CMK (cell line): Measurements from ENCODE around the gene NTRK2.

Source experiments
- DNase-seq: peaks from one replicate; pipeline ENCODE4 v3.0.0-alpha.2; 2010; ENCODE audit warnings: low read depth

The NTRK2 gene

DNA sequence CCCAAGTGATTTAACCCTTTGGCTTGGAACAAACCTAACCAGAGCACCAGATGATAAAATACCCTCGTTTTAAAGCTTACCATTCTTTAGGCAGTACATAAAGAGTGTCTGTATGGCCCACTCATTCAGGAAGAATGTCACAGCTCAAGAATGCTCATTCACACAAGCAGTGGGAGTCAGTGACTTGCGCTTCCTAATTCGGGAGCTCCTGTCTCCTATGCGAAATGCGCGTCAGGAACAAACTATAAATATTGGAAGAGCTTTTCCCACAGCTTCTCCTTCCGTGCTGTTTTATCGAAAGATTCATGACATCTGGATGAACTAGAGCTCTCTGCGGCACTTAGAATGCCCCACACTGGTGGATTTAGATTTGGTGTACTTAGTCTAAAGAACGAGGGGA, 66.6 kb downstream of the NTRK2 start:
- no peak for DNase-seq

DNA sequence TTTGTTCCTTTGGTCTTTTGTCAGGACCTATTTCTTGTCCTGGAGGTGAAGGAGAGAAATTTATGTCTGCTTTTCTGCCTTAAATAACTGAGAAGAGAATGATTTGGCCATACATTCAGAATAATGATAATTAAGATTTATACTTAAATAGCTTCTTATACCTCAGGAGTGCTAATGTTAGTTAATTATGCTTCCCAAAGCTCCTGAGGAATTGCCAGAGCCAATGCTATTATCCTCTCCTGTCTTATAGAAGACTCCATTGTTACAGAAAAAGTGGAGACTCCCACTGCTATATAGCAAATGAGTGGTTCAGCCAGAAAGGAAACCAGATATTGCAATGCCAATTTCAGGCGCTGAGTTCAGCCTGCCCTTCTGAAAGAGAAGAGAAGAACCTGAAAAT, 67.0 kb downstream of the NTRK2 start:
- DNase-seq, result no peak

DNA sequence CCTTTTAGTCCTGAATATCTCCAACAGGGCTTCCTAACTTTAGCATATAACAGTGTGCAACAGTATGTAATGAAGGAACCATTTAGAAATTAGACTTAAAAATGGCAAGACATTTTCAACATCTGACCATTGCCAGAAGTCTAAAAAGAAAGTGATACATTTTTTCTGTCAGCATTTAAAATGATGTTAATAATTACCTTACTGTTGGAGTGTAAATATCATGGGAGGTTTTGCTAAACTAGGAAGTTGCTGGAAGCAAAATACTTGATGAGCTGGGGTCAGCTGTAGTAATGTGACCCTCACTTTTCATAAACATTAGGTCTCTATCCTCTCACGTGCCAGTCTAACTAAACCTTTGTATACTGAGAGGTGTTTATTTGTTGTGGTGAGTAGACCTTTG, 68.8 kb downstream of the NTRK2 start:
- no peak for DNase-seq

DNA sequence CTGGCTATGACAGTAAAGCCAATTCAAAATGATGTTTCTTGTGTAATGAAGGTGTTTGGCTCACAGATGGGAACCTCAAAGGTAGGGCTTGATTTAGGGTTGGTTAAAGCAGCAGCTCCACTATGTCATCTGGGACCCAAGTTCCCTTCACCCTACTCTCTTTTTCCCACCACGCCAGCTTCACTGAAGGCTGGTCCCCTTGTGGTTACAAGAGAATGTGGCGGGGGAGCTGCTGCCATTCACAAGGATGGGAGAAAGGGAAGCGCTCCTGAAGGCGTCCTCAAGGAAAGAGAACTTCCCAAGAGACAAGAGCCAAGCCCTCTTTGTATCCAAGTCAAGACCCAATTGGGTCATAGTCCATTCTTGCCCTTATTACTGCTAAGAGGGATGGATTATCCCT, 72.7 kb downstream of the NTRK2 start:
- no peak for DNase-seq

DNA sequence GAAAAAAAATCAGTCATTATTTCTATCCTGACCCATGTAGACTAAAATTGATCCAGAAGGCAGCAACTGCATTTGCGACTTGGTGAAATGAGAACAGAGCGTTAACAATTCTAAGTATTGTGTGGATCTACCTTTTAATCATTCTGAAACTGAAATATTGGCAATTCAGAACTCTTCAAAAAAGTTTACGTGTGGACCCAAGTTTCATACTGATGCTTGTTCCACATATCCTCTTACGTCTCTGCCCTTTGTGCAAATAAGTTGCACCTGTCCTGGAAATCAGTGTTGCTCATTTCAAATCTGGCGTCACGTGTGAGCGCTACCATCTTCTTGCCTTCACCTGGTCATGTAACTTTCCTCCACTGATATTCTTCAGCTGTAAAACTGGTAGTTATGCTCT, 74.7 kb downstream of the NTRK2 start:
- DNase-seq, result no peak

DNA sequence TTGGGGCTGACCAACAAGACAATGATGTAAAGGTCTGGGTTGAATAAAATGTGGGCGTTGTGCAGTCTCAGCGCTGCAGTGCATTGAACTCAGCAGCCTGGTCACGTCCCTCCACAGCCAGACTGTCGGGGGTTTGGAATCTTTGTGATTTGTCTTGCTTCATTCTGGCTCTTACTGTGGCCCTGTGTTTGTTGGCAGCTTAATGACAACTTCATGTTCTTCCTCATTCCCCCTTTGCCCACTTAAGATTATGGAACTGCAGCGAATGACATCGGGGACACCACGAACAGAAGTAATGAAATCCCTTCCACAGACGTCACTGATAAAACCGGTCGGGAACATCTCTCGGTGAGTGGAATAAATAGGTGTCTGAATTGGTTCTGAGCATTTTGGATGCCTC, 75.2 kb downstream of the NTRK2 start:
- DNase-seq, result no peak

DNA sequence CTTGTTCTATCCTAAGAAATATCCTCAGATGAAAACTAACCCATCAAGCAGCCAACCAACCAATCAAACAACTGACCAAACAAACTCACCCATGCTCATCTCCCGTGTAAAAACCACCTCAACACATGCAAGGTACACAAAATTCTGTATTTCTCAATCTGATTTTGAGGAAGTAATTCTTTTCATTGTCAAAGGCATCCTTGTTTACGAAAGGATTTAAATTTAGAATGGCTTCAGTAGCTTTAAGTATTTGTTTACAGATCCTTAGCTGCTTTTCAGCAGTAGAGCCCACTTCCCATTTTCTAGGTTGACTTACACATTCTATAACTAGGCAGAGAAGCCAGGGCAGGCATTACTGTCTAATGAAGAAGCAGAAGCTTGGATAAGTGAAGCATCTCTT, 78.6 kb downstream of the NTRK2 start:
- no peak for DNase-seq

DNA sequence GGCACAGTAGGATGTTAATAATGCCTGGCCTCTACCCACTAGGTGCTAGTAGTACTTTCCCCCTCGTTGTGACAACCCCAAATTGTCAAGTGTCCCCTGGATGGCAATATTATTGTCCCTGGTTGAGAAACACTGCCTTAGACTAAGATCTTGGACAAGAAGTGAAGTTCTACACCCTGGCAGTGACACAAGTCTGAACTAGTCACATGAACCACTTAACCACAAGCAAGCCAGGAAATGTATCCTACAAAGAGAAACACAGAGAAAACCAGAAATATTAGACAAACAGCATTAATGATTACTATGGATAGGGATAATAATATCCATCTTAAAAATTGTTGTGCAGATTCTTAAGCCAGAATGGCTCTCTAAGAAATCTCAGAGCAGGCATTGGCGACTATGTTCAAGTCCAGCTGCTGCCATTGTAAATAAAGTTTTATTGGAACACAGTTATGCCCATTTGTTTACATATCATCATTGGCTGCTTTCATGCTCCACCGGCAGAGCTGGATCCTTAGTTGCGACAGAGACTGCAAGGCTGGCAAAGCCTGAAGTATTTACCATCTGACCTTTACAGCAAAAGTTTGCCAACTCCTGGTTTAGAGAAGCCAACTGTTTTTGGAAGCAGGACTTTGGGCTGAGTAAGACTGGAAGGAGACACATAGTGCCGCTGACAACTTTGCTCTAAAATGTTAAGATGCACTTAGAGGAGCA, 80.8 kb downstream of the NTRK2 start:
- DNase-seq, result no peak

DNA sequence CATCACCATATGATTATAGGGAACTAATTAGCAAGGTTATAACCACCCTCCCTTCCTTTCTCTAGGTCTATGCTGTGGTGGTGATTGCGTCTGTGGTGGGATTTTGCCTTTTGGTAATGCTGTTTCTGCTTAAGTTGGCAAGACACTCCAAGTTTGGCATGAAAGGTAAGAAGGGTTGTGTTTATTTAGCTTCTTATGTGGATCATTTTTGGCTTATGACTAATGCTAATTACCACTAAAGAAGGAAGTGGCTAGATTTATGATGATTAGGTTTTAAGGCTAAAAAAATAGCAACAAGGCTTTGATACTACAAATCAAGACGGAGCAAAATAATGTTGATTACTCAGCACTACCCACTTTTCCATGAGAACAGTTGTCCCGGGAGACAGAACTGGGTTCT, 82.4 kb downstream of the NTRK2 start:
- no peak for DNase-seq

DNA sequence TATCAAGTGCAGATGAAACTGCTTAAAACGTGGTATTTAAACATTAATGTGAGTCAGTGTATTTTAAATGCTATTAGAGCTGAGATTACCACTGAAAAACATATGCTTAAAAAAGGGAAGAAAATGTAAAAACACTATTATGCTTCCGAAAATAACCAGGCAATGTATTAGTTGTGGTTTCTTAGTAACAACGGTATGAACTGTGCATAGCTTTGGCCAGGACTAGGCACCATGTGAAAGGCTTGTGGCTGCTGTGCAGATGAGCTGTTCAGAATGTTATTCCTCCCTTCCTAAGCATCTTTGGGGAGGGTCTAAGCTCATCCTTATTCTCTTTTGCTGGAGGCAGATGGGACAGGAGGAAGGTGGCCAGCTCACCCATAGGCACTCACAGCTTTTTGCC, 84.9 kb downstream of the NTRK2 start:
- no peak for DNase-seq

DNA sequence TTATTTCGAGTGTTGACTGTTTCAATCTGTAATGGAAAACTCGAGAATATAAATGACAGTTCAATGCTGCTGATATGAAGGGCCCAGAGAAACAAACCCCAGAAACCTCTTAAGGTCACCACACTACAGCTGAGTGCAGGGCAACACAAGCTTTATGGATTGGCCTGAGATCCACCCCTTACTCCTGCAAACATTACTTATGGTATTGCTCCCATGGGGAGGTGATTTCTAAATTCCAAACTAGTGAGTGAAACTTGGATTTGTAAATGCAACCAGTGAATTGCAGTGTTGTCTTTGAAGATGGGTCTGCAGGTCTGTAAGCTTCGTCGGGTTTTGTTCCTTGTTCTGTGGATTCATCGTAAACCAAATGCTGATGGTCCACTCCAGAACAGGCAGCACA, 85.4 kb downstream of the NTRK2 start:
- DNase-seq, result no peak

DNA sequence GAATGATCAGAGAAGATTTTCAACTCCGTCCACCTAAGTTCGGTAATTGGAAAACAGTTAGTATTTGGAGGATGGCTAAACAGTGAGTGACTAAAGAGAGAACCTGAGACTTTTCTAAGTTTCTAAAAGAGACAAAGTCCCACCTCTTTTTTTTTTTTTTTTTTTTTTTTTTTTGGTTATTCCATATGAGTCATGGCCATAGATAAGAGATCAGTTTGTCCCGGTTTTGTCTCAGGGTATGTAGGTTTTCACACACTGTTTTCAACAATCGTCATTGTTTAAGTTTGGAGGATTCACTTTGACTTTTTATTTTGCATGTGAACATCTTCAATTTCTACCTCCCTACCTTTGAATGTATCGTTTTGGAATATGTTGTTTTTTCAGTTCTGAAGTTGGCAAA, 85.9 kb downstream of the NTRK2 start:
- DNase-seq, result no peak

DNA sequence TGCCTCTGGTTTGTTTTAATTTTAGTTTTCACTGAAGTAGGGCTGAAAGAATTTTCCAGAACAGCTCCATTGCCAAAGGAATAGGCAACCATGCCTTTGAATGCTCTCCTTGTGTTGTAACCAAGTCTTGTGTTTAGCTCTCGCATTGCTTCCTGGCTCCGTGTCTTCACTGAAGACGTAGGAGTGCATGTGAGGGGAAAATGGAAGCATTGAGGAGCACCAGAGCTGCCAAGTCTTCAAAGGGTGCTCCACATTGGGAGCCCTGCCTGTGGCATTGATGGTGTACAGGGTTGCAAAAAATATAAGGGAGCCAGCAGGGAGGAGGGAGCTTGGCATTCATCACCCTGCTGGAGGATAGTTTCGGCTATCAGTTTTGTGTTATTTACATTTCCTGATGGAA, 86.6 kb downstream of the NTRK2 start:
- DNase-seq, result no peak

DNA sequence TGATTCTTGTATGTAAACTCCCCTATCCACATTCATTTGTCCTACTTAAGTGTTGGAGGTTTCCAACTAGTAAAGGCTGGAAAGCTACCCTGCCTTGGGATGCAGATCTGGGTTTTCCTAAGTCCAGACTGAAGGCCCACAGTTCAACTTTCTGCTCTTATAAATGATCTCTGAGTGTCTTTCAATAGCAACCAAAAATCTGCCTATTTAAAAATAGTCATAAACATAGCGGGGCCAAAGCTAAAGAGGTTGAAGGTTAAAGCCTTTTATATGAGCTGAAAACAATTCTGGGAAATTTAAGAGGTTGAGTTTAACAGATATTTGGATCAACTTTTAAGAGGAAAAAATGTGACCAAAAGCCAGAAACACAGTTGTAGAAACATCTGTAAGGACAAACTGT, 87.2 kb downstream of the NTRK2 start:
- no peak for DNase-seq

DNA sequence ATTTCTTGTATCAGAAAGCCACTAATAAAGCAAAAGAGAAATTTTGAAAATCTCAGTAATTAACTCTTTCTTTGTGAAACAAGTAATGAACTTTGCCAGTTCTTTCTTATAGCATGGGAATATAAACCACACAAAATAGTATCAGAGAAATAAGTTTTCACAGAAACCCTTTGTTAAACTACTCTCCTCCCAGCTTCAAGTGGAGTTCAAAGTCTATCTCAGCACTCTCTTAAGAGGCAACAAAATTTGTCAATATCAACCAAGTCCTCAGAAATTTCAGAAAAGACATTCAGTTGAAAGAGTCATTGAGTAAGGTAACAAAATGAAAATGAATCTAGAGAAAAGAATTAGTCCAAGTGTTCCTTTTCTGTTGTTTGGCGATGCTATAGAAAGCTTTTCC, 89.3 kb downstream of the NTRK2 start:
- no peak for DNase-seq

DNA sequence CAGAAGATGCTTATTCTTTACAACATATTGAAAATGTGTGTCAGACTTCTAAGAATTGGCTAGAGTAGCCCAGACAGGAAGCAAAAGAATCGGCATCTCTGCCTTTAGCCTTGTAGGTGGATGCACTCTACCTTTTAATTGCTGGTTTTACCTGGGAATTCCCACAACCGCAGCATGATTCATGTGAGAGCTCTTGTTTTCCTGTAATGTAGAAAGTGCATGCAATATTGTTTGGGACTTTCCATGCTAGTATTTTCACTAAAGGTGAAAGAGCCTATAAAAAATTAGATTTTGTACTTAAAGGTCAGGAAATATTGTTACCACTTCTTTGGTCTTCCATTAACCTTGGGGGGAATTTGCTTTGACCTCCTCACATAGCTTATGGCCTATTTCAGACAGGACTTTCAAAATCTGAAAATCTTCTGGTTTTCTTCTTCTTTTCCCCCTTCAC, 89.8 kb downstream of the NTRK2 start:
- DNase-seq, result no peak

DNA sequence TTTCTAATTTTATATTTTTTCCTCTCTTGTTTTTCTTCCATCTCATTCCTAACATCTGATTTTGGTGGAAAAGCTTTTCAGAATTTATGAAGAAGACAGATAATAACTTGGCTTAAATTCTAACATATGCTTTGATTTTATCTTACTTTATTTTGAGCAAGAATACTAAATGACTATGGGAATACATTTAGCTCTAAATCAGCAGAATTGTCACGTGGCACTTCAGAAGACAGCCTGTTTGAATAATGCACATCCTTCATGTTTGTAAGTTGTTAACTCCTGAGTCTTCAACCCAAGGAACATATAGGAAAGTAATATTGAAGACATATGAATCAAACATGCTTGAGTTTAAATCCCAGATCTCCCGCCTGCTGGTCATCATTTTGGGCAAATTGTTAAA, 90.3 kb downstream of the NTRK2 start:
- no peak for DNase-seq

DNA sequence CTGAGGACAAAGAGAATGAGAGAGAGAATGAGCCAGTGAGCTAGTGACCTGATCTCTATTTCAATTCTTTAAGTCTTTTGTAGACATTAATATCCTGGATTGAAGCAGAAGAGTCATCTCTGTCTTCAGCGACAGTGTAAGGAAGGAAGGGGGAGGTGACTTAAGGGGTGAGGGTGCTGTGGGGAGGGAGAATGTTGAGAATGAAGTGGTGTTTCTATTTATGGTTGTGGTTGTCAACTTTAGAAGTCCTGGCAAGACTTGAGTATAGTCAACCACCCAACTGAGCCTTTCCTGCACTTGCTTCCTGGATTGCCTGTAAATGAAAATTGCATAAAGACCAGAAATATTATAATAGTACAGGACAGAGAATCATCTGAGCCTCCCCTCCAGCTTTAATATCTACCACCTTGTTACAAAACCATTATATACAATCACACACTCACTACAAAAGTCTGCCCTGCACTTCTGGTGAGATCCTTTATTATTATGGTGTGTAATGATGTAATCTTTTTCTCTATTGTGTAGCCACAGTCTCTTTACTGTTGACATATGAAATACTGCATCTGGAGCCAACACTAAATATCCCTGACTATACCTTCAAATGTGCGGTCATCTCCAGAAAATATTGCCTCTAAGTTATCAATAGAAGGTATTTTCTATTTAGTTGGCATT, 91.7 kb downstream of the NTRK2 start:
- DNase-seq, result no peak

DNA sequence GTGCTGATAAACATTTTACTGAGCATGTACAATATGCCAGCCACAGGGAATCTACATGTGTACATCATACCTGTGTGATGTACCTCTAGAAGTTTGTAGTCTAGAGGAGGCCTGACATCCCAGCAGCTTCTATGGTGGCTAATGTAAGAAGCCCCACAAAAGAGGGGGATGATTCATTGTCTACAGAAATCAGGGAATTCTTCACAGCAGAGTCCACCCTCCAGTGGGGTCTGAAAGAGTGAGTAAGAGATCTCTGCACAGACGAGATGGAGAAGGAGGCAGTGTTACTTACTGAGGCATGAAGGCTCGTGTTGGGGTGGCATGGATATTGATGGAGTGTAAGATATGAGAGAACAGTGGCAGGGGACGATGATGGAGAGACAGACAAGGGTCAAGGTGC, 103.0 kb downstream of the NTRK2 start:
- DNase-seq, result no peak

DNA sequence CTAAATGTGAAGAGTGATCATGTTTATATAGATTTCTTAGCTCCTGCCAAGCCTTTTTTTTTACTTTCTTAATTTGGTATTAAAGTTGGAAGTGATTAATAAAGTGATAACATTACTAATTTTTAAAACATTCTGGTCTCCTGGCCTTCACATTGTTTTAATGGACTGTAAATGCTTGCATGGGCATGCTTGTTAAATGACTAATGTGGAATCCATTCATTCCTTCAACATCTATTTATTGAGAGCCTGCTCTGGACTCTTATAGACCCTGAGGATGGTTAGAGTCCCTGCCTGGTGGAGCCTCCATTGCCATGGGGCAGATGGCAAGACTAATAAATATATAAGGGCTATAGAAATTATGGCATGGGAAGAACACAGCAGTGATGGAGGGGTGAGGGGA, 103.5 kb downstream of the NTRK2 start:
- DNase-seq, result no peak

DNA sequence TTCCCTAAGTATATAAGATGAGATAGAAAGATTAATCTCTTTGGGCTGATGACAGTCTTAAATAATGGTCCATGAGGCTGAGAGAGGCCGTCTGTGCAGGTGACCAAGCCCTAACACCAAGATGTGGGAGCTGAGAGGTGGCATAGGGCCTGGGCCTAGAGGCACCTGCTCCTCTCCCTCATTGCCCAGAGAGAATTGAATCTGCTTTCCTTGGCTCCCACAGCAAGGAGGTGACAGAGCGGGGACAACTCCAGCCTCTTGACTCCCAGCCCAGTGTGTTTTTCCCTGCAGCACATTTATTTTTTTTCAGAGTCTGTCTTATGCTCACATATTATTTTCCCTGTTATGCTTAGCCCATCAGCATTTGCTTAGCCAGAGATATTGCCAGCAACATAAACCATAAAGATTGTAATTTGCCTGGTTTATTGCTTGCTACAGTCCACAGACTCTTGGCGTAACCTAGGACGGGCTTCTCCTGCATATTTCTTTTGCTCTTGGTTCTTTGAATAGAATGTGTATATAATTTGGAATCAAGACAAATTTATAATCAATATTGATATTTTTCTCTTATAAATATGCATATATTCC, 105.6 kb downstream of the NTRK2 start:
- no peak for DNase-seq

DNA sequence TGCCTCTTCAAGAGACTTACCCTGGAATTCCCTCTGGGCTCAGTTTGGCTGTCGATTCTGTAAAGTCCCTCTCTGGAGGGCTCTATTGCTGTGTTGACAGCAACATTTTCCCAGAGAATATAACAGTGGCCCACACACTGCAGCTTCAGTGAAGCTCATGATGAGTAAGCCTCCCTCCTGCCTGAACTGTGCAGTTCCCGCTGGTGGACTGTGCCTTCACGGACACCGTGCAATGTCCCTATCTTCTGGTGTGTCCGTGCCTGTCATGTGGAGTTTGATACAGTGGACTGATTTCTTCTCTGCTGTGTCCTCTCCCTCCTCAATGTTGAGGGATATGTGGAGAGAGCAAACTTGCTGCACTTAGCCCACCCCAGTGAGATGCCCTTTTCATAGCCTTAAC, 109.0 kb downstream of the NTRK2 start:
- no peak for DNase-seq

DNA sequence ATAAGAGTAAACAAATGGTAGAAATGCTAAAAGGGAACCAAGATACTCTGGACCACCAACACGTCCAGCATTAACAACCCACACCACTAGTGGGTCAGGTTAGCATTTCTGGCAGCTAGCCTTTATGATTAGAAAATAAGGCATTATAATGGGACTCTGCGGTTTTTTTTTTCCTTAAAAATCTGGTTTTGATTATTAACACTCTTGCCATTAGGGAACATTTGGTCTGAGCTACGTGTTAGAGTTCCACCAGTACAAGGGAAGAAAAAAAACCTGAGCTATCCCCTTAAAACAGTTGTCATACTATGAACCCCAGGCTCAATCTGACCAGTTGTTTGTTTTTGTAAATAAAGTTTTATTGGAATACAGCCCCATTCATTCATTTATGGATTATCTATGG, 110.4 kb downstream of the NTRK2 start:
- no peak for DNase-seq

DNA sequence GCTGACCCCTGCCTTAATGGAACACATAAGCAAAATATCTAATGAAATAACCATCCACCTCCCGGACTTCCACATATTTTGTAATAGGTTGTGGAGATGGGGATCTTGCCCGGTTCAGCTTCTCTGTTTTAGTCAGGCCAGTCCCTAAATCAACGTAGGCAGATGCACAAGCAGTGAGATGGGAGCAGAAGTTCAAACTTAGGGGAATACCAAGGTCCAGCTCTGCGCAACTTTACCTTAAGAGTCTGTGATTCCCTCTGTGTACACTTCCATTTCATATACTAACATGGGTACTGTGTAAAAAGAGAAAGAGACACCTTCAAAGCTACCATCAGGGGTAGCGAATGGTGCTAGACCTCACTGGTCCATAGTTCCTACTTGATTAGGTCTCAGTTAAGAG, 110.9 kb downstream of the NTRK2 start:
- no peak for DNase-seq
